Lower leg skin (tissue), 4 donors: Measurements from ENCODE around the gene CALD1. TPM values are rescaled to one million over a fixed set of nuclear protein-coding genes. Genes with fewer than 3 reads are reported as not detected.

Experiments used
- DNase-seq, 2 donors: peaks; one replicate each; pipeline ENCODE4 v3.0.0-alpha.2; 2019; ENCODE audit warnings: low spot score in 2 of 2
- H3K4me3 ChIP-seq: fragments of 200-600 bp; sonication (generic); 2 replicates; pipeline ENCODE4 v1.5.1; 2017; ENCODE audit warnings: mild to moderate bottlenecking, low read depth; ENCODE audit not compliant: poor library complexity, severe bottlenecking
- POLR2A ChIP-seq, 2 donors: fragments of 450-650 bp; IDR thresholded peaks; one replicate each; pipeline ENCODE4 v1.6.1; 2016 to 2017; ENCODE audit warnings: antibody characterized with exemption in 2 of 2, mild to moderate bottlenecking in 1 of 2, moderate library complexity in 1 of 2
- whole genome bisulfite sequencing, 2 donors: methylation state at CpG; one replicate each; pipeline ENCODE4 v1.1.5; 2018; 5-methylcytosine and 5-hydroxymethylcytosine counted together
- intact Hi-C: fragments of 100-400 bp; cut with DNase I; formaldehyde crosslinking; loops from one replicate; pipeline ENCODE4 v1.15.0; 2023; ENCODE audit warnings: low total_unique reads
- total RNA-seq, 4 donors: library from RNA; depleted of rRNA; stranded (reverse); fragments of >200 nt; gene quantifications; one replicate each; pipeline ENCODE4 v1.1.0, GENCODE V29; 2016
- TF ChIP-seq, protein P1 (sequence below), 3 donors: fragments of 450-650 bp; IDR thresholded peaks; one replicate each; pipeline ENCODE4 v1.5.1; 2016; ENCODE audit warnings: antibody characterized with exemption in 3 of 3, mild to moderate bottlenecking in 3 of 3, moderate library complexity in 2 of 3

CALD1 gene
- total RNA-seq, 4 donors from 2014 or later, result 30.3 to 95.7 (median 58.0) TPM

DNA sequence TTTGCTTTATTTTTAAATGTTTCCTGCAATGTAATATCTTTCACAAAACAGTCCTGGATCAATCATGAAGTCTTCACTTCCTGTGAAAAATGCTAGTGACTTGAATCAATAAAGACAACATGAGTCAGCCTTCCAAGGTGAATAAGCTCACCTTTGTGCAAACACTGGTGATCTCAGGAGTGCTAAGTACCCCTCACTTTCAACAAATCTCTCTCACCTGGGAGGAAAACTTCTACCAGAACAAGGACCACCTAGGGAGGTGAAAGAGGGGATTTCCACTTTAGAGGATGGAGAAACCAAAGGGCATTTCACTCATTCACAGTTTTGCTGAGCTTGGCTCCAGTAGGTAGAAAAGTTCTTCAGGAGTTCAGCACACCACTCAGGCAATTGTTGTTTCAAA, 64.8 kb downstream of the CALD1 start:
- intact Hi-C loops, result no loop called here
- H3K4me3 ChIP-seq, result no peak overlapping the region
- DNase-seq, result no peak
- TF ChIP-seq, protein P1, sequence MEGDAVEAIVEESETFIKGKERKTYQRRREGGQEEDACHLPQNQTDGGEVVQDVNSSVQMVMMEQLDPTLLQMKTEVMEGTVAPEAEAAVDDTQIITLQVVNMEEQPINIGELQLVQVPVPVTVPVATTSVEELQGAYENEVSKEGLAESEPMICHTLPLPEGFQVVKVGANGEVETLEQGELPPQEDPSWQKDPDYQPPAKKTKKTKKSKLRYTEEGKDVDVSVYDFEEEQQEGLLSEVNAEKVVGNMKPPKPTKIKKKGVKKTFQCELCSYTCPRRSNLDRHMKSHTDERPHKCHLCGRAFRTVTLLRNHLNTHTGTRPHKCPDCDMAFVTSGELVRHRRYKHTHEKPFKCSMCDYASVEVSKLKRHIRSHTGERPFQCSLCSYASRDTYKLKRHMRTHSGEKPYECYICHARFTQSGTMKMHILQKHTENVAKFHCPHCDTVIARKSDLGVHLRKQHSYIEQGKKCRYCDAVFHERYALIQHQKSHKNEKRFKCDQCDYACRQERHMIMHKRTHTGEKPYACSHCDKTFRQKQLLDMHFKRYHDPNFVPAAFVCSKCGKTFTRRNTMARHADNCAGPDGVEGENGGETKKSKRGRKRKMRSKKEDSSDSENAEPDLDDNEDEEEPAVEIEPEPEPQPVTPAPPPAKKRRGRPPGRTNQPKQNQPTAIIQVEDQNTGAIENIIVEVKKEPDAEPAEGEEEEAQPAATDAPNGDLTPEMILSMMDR (IDR thresholded peaks at IDR 0.05), result no peak
- no peak for TF ChIP-seq POLR2A (IDR thresholded peaks at IDR 0.05)

- 71 to 87% methylated on average over 3 of the region's 3 CpGs for WGBS, 2 donors
- intact Hi-C loops, result no loop called here
- no peak for TF ChIP-seq POLR2A (IDR thresholded peaks at IDR 0.05)
- TF ChIP-seq, protein P1 (IDR thresholded peaks at IDR 0.05), result no peak
- DNase-seq, result no peak
- H3K4me3 ChIP-seq, result no peak overlapping the region
Measured at GRCh38 chr7:134845461-134845860, 66.0 kb downstream of the CALD1 start.

DNA sequence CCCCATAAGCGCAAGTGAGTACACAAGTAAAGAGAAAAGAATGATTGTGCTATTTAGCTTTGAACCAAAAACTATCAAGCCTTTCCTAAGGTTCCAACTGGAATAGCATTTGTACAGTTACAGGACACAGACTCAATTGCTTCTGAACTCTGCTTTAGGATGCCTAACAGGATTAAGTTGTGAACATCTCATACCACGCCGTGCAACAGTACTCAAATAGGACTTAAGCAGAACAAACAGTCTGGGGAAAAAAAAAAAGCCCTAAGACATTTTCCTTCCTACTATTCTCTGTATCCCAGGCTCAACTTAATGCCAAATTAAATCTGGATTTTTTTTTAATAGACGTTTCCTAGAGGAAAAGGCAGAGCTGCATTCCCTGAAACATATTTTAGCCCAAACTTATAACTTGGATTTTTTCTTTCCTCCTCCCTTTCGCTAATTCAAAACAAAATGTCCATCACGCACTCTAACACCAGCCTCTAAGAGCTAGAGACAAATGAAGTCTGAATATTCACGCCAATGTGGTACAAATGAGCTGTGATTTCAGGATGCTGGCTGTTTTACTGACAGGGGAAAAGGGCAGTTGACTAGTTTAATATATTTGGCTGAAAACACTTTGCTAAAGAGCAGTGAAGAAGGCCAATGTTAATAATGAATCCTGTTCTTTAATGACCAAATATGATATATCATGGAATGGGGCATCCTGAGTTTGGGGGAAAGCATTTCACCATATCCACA, 68.6 kb downstream of the CALD1 start:
- 70 to 81% methylated on average over 7 of the region's 7 CpGs for WGBS, 2 donors
- intact Hi-C loops, result no loop called here
- no peak overlapping the region for H3K4me3 ChIP-seq
- DNase-seq, result no peak
- no peak for TF ChIP-seq POLR2A (IDR thresholded peaks at IDR 0.05)
- TF ChIP-seq, protein P1 (IDR thresholded peaks at IDR 0.05), result no peak

DNA sequence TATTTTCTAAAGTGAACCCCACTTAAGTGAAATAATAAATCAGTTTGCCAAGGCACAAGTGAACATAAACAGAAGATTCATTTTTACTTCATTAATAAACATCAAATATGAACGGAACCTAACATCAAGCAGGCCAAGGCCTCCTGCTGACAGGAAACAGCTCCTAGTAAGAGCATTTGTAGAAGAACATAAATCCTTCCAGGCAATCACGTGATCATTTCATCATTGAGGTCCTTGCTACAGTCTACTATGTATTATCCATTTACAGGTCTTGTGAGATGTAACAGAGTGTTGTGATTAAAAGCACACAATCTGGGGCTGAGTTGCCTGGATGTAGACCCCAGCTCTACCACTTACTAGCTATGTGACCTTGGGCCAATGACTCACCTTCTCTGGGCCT, 70.6 kb downstream of the CALD1 start:
- DNase-seq, result no peak
- intact Hi-C loops, result no loop called here
- WGBS, 2 donors, result 67 to 71% methylated on average over 2 of the region's 2 CpGs
- H3K4me3 ChIP-seq, result no peak overlapping the region
- TF ChIP-seq, protein P1 (IDR thresholded peaks at IDR 0.05), result no peak
- no peak for TF ChIP-seq POLR2A (IDR thresholded peaks at IDR 0.05)

DNA sequence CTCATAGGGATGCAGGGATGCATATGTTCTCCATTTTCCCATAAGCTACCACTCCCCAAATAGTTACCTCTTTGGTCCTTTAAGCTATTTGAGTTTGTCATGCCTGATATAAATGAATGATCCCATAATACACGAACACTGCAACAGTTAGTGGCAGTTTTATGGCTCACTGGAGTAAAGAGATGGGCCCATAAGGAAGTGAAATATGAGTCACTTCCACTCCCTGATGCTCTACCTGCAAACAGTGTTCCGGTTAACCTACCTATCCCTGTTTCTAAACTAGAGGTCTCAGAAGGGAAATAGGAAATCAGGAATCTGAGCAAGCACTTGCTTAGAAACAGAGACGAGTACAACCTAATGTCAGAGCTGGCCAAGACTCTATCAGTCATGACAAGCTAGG, 71.7 kb downstream of the CALD1 start:
- WGBS, 2 donors, result 86 to 87% methylated on average over 3 of the region's 3 CpGs
- intact Hi-C loops, result no loop called here
- no peak for TF ChIP-seq POLR2A (IDR thresholded peaks at IDR 0.05)
- TF ChIP-seq, protein P1 (IDR thresholded peaks at IDR 0.05), result no peak
- no peak for DNase-seq
- no peak overlapping the region for H3K4me3 ChIP-seq

GRCh38 chr7:134852625-134853024, 73.2 kb downstream of the CALD1 start:
- H3K4me3 ChIP-seq, result no peak overlapping the region
- TF ChIP-seq, protein P1 (IDR thresholded peaks at IDR 0.05), result no peak
- no peak for TF ChIP-seq POLR2A (IDR thresholded peaks at IDR 0.05)
- 64 to 69% methylated on average over 2 of the region's 2 CpGs for WGBS, 2 donors
- intact Hi-C loops, result no loop called here
- no peak for DNase-seq
